Activated CD4-positive, alpha-beta T cell treated with anti-CD3 and anti-CD28 coated beads for 48 hours (primary cell): ENCODE results near the gene MLLT3.
"Not testable (repeated sequence)": the region's sequence is repeated elsewhere in the genome, so short reads cannot be mapped to it uniquely, and the experiment has no call there.

ENCODE experiments used
- DNase-seq: peaks from one replicate; pipeline ENCODE4 v3.0.0-alpha.2; 2020

The MLLT3 gene

DNA sequence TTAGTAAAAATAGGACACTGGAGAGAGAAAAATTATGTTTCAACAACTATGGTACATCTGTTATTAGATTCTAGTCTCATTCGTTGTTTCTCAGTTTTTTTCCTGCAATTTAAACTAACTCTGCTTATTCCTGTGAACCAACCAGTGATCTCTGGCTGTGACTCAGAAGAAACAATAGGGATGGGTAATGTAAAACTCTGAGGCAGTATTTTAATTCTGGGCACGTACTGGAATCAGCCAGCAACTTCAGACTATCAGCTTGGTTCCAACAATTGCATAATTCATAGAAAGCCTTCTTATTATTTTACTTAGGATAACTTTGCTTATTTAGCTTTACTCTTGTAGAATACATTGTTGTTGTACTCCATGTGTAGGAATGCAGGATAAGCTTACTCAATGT, 28.8 kb downstream of the MLLT3 start:
- DNase-seq = no peak

DNA sequence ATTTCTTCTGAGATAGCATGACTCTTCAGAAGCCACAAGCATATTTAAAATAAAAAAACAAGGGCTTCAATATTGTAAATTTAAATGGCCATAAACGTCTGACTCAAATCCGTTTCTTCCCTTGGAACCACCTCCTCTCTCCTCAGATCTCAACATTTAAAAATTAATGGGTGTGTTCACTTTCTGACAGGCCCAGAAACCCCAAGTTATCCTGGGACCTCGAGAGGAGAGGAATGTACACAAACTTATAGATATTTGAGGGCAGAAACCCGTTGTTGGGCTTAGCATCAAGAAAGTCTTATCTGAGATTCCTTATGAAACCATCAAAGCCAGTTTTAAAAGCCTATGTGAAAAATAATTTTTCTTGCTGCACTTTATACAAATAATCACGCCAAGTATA, 29.2 kb downstream of the MLLT3 start:
- no peak for DNase-seq

DNA sequence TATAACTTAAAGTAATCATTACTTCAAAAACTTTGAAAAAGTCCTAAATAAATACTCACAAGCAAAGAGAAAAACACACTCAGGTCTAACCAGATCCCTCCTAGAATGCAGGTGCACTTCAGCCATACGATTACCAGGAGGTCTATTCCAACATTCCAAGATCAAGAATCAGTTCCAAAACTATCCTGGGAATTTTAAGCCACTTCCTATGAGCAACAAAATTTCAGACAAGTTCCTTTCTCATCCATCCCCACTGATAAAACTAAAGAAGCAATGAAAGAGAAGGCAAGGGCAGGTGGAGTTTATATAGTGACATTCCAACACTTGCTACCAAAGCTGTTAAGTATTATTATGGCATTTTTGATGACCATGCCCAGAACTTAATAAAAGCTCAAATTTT, 29.6 kb downstream of the MLLT3 start:
- no peak for DNase-seq

DNA sequence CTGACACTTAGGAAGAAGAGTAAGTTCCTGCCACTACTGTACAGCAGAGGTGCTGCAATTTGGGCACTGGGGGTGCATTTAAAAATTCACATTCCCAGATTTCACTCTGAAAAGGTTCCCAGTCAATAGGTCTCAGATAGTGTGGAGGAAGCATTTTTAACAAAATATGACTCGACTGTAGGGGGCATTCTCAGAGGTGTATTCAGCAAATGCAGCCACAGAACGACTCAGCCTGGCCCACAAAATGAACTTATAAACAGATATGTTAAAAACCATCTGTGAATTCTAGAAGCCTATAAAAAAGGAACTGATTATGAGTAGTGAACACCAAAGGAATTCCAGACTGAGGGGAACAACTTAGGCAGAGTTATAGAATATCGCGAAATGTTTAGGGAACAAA, 31.1 kb downstream of the MLLT3 start:
- DNase-seq = no peak

DNA sequence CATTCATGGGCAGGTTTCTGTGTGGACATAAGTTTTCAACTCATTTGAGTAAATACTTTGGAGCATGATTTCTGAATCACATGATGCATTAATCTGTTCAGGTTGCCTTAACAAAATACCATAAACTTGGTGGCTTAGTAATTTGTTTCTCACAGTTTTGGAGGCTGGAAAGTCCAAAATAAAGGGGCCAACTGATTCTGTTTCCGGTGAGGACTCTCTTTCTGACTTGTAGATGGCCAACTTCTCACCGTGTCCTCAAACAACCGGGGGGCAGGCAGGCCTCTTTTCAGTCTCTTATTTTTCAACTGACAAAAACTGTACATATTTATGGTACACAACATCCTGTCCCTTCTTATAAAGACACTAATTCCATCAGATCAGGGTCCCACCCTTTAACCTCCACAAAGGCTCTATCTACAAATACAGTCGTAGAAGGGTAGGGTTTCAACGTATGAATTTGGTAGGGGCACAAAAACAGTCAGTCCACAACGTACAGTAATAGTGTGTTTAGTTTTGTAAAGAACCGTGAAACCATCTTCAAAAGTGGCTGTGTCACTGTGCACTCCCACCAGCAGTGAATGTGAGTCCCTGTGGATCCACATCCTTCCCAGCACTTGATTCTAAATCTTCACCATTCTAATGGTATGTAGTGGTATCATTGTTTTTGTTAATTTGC, 37.2 kb downstream of the MLLT3 start:
- no peak for DNase-seq

DNA sequence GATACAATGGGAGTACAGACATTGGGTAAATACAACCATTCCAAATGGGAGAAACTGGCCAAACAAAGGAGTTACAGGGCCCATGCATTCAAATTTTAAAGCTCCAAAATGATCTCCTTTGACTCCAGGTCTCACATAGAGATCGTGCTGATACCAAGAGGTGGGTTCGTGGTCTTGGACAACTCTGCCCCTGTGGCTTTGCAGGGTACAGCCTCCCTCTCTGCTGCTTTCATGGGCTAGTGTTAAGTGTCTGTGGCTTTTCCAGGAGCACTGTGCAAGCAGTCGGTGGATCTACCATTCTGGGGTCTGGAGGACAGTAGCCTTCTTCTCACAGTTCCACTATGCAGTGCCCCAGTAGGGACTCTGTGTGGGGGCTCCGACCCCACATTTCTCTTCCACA, 39.2 kb downstream of the MLLT3 start:
- DNase-seq = not testable (repeated sequence)

DNA sequence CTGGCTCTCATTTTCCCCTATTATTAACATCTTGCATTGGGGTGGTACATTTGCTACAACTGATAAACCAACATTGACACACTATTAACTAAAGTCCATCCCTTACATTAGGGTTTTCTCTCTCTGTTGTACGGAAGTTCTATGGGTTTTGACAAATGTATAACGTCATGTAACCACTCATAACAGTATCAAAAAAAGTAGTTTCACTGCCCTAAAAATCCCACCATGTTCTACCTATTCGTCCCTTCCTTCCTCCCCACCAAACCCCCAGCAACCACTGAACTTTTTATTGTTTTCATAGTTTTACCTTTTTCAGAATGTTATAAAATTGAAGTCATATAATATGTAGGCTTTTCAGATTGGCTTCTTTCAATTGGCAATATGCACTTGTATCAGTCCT, 40.1 kb downstream of the MLLT3 start:
- DNase-seq = no peak

DNA sequence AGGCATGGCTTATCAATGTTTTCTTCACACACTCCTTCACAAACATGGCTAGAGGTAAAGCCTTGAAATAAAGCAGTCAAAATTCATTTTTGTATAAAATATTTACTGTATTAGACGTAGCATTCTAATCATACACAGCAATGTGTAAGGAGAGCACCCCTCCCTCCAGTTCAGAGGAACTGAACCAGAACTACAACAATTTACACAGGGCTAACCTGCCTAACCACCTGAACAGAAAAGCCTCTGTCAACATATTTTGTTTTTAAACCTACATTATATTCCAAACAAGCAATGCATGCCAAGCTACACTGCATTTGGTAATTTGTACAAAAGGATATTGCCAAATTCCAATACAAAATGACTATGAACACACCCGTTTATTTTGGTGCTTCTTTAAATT, 41.6 kb downstream of the MLLT3 start:
- DNase-seq = no peak

DNA sequence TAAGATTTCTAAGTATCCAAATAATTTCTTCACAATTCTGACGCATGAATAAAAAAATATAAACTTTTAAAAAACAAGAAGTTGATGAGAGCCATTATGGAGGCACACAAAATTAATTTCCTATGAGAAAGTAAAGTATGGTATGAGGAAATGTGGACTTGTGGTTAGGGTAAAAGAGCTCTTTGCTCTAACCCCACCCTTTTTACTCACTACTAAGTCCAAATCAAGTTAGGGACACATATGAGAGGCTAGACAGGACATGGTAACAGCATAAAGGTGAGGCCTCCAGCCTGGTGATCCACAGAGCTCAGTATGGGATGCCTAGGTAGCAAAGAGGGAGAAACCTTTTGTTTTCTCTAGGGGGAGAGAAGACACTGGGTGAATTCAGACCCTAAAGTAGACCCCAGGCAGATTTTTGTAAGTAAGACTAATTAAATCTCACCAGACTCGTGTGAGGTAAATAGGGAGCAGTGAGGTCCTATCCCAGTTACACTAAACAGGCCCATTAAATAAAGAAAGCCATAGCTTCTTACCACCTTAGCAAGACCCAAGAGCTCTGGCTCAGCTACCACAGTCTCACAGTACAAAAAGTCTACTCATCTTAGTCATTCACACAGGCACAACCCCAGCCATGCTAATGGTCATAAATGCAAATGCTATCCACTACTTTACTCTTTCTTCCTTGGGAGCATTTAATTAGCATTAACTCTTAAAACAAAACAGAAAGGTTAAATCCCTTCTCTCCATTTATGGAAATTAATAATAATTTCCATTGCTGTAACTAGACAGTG, 42.6 kb downstream of the MLLT3 start:
- no peak for DNase-seq

DNA sequence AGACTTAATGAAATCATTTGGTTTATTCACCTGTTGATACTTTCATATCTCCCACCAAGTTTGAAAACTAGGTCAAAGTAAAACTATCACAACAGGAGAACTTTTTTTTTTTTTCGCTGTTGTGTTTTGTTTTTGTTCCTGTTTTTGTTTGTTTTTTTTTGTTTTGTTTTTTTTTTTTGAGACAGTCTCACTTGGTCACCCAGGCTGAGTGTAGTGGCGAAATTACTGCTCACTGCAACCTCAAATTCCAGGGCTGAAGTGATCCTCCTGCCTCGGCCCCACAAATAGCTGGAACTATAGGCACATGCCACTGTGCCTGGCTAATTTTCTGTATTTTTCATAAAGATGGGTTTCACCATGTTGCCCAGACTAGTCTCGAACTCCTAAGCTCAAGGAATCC, 49.3 kb downstream of the MLLT3 start:
- DNase-seq = no peak

DNA sequence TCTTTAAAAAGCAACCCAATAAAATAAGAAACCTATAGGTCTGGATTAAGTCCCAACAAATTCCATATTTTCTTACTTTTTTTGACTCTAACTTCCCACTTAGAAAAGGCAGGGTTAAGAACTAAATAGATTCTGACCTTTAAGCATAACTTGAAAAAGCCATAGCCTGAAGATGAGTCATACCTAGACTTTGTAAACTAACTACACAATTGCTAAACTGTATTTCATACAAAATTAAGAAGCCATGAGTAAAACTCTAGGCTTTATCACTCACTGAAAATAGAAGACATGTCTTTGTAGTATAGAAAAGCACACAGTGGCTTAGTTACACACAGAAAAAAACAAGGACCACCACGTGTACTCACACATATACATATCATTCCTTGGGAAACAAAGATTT, 51.5 kb downstream of the MLLT3 start:
- no peak for DNase-seq

DNA sequence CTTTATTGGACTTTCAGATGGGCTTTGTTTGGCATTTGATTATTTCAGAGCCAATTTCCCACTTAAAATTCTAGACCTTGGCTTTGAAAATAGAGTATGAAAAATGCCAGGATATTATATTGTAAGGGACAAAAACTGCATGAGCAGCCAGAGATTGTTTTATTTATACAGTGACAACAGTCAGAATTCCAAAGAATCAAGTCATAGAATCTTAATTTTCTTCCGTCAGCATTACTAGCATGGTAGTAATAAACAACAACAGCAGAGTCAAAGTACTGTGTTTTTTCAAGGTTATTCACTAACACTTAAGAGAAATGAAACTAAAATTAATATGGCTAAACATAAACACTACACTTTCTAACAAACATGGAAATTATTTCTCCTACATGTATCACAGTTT, 52.2 kb downstream of the MLLT3 start:
- DNase-seq = no peak

DNA sequence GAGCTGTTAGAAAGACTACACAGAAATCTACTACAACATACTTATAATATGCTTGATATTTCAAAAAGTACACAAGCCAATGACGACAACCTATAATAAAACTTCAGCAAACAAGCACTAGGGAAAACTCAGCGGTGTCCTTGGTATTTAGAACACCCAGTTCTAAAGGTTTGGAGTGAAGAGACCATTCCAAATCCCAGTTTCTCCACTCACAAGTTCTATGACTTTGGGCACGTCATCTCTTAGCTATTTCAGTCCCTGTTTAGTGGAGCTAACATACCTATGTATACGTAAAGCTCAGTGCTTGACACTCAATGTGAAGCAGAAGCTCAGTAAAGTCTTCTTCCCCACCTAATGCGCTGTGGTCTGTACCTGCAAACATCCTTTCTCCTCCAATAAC, 52.8 kb downstream of the MLLT3 start:
- no peak for DNase-seq

DNA sequence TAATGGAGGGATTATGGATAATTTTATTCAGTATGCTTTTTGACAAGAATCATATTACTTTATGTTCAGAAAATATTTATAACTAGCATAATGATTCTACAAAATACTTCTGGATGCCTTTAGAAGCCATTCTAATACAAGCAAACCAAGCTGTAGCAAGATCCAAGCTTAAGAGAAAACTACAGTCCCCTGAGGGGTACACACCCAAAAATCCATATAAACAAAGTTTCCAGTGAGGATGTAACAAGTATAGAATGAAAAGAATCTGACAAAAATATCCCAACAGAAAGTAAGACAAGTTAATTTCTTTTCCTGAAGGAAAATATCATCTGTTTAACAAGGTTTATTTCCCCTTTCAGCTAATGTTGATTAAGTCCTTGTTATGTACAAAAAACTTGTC, 53.9 kb downstream of the MLLT3 start:
- no peak for DNase-seq

DNA sequence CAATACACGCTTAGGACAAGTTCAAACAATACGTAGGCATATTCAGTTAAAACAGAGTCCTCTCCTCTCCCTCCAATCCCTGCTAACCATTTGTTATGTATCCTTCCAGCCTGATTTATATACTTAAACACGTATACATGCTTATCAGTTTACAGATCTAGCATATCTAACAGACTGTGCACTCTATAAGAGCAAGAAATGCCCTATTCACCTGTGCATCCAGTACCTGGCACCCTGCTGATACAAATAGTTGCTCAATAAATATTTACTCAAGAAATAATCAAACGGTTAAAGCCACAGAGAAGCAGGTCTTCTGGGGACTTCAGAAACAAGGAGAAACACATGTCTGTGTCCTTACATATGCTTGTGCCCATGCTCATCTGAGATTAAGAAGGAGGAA, 55.9 kb downstream of the MLLT3 start:
- DNase-seq = no peak

DNA sequence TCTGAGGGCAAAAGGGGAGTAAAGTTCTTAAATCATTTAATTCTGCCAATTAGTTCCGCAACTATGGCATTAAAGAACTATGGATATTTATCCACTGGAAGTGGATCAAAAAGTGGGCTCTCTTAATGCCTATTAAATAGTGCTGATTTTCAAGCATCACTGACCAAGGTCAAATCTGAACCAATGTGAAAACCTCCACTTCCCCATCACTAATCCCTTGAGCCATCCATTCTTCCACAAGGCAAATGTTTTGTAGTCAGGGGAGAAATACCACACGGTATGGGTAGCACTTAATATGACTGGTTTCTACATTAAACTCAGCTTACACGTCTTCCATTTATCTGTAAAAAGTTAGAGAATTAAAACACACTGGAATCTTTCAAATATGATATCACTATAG, 57.6 kb downstream of the MLLT3 start:
- no peak for DNase-seq

DNA sequence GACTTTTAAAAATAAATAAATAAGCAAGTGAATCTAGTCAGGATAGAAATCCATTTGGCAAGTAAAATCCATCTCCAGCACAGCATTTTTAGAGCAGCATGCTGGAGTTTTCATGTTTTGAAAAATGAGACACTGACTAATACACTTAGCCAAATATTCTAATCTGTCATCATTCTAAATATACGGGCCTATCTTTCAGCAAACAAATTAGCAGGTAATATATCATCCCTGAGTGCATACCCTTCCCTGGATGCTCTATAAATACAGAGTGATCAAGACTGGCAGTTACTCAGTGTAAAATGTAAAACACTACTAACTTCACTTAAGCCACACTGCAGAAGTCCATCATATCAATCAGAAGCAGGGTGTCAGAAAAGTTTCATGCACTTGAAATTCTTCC, 58.4 kb downstream of the MLLT3 start:
- no peak for DNase-seq

DNA sequence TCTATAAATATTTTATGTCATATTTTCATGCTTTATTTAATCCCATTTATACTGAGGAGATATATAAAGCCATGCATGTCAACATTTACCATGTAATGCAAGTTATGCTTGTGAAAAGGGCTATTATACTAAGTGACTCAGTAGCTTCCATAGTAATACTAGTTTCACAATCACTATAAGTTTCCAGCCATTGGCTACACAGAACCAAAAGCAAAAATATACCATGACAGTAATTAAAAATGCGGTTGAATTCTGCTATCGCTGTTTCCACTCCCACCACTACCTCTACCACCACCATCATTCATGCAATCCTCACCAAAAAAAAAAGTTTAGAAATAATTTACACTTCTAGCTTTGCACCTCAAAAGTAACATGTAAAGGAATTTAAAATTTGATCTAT, 60.2 kb downstream of the MLLT3 start:
- DNase-seq = no peak

DNA sequence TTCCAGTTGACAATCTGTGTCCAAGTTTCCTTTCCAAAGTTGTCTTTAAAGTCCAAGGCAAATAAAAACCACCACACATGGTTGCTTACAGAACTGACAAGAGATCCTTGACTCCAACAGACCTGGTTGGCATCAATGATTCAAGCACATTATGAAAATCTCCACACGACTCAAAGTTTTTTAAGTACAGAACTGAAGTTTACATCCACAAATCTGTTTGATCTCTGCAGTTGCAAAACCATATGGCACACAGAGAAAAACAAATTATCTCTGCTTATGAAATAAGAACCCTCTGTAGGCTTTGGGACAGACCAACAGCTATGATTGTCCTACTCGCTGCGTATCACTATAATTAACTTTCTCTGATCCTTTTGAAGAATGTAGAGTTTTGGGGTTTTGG, 60.8 kb downstream of the MLLT3 start:
- no peak for DNase-seq

DNA sequence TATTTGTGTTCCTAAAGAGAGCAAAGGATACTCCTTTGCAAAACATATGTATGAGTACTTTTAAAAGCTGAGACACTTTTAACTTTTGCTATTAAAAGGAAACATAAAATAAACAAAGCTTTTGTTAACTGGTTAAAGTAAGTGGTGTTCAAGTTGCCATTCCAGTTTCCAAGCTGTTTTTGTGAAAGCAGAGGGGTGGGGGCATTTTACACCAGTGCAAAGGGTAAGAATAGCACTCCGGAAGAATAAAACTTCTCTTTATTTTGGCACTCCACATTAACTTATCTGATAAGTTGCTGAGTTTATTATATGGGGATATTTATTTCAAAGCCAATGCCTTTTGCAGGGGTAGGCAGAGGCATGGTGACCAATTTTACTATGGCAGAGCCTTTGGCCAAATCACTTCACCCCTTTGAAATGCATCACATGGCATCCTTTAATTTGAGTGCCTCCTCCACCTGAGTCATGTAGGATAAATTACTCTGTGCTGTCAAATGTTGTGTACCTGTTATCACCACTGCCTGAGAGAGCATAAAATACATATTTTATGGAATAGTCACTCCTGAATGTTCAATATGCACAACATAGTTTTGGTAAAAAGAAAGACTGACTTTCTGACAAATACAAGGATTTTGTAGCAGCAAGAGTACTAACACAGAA, 62.9 kb downstream of the MLLT3 start:
- DNase-seq = no peak

DNA sequence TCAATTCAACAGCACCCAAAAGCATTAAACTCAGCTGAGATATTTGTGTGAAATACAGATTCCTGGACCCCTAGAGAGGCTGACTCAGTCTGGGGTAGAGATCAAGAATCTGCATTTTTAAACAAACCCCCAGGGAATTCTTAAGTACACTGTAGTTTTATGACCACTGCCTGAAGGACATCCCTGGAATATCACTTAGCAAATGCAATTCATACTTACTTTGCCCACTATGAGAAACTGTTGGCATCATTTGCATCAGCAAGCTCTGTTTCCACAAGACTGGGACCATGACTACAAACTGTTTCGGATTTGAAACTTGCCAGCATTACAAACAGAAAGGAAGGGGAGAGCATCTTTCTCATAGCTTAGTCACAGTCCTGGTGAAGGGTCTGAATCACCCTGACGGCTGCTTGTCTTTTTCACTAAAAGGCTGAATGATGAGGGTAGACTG, 63.7 kb downstream of the MLLT3 start:
- peak; percentile 60 for DNase-seq

DNA sequence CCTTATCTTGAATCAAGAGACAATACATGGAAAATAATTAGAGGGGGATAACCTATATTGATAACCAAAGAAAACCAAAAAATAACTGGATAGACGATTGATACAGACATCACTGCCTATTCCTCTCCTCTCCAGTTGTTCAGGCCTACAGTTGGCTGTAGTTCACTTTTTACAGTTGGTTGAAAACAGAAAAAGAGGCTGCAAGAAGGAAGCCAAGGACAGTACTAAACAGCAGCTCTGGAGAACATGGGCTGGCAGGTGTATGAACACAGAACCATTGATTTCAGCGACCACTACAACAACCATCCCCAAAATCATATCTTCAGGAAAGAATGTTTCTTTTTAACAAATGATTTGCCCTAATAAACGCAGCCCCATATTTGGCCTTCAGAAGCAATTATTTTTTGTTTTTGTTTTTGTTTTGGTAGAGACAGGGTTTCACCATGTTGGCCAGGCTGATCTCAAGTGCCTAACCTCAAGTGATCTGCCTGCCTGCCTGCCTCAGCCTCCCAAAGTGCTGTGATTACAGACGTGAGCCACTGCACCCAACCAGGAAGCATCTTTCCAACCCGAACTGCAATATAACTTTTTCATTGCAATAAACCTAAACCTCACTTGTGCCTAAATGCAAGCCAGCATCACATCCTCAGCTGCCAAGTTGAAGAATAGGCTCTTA, 64.3 kb downstream of the MLLT3 start:
- DNase-seq = no peak

DNA sequence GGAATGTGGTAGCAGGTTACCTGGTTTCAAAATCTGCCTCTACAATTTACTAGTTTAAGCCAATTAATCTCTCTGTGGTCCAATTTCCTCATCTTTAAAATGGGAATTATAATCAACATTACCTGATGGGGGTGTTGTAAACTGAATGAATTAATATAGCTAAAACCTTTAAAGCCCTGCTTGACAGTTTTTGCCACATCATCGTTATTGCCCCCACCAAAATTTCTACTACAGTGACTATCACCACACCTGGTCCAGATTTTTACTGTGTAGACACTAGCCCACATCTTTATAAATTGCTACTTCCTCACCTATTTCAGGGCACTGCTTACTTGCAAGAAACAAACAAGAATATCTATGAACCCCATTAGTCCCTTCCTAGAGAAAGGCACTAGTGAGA, 65.0 kb downstream of the MLLT3 start:
- DNase-seq = no peak
